Measurements from ENCODE around the gene PRDM12. TPM values are rescaled to one million over a fixed set of nuclear protein-coding genes. Genes with fewer than 3 reads are reported as not detected.

The PRDM12 gene
- not detected for total RNA-seq

DNA sequence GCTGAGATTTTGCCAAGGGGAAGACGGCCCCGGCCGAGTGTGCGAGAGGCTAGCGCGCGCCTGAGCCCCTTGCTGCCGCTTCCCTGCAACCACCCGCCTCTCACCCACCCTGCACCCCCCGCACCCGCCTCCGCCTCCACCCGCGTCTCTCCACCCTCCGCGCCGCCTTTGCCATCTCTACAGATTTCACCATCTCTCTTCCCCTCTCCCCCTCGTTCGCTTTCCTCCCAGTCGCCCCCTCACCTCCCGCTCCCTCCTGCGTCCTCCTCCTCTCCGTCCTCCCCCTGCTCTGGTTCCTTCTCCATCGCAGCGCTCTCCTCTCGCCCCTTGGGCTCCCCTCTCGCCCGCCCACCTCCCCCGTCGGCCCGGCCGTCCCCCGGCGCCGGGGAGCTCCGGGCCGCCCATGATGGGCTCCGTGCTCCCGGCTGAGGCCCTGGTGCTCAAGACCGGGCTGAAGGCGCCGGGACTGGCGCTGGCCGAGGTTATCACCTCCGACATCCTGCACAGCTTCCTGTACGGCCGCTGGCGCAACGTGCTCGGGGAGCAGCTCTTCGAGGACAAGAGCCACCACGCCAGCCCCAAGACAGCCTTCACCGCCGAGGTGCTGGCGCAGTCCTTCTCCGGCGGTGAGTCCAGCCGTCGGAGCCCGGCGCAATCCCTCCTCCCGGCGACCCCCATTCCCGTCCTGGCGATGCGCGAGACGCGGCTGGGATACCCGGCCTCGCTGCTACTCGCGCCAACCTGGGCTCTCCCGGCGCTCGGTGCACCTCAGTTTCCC lies at the start of gene PRDM12:
TSS of gene PRDM12 (plus strand) at position 344 of the 778 bp plus-strand sequence. CDS start at position 404, 60 bp downstream.

GRCh38 chr9:130693426-130694191 lies 29.2 kb downstream of the PRDM12 start, which contains the start of gene EXOSC2:
Gene EXOSC2, plus strand, starts transcription at chr9:130693780. Its CDS starts 12 bp downstream, at chr9:130693792.

Other genes with a start within 250 kb of the PRDM12 start
- gene ASS1, start 219.6 kb upstream of the PRDM12 start, total RNA-seq: 52.0 TPM
- gene FUBP3, start 85.0 kb upstream of the PRDM12 start, total RNA-seq: 72.3 TPM
- 43.9 TPM for gene EXOSC2, start 29.2 kb downstream of the PRDM12 start, total RNA-seq
- 82.9 TPM for gene ABL1, start 170.7 kb downstream of the PRDM12 start, total RNA-seq
- gene QRFP, start 232.2 kb downstream of the PRDM12 start, total RNA-seq: not detected